DND-41 (cell line): ENCODE measurements around the gene HAO1.

Experiments
- ATAC-seq: fragments of 200-7000 bp; cut with Tn5 transposase; 3 replicates; pipeline ENCODE4 v1.9.1; 2021; ENCODE audit warnings: low read depth; ENCODE audit not compliant: insufficient read depth
- DNase-seq: peaks from one replicate; pipeline ENCODE4 v3.0.0-alpha.2; 2020
- H2AFZ ChIP-seq: 2 replicates; pipeline ENCODE4 v1.6.0; 2012; ENCODE audit warnings: low read depth, low read length
- H3K27ac ChIP-seq: 2 replicates; pipeline ENCODE4 v1.5.1; 2012; ENCODE audit warnings: low read length, inconsistent platforms
- H3K27me3 ChIP-seq: fragments of 200-600 bp; sonication (generic); 2 replicates; pipeline ENCODE4 v1.6.0; 2012; ENCODE audit warnings: low read length, mild to moderate bottlenecking, inconsistent platforms; ENCODE audit not compliant: insufficient read depth, poor library complexity
- H3K36me3 ChIP-seq: 2 replicates; pipeline ENCODE4 v1.5.1; 2012; ENCODE audit warnings: low read length, inconsistent platforms; ENCODE audit not compliant: insufficient read depth
- H3K4me1 ChIP-seq: 2 replicates; pipeline ENCODE4 v1.5.1; 2012; ENCODE audit warnings: mild to moderate bottlenecking, low read length; ENCODE audit not compliant: insufficient read depth
- H3K4me2 ChIP-seq: 2 replicates; pipeline ENCODE4 v1.6.0; 2012; ENCODE audit warnings: mild to moderate bottlenecking, moderate library complexity, low read length, inconsistent platforms; ENCODE audit not compliant: insufficient read depth
- H3K4me3 ChIP-seq, 2 experiments: fragments of 200-600 bp in 1 of 2; shearing (Covaris generic) in 1 of 2; 2 replicates each; pipeline ENCODE4 v1.5.1; 2012 to 2016; ENCODE audit warnings: inconsistent platforms in 2 of 2, low read length in 2 of 2, mild to moderate bottlenecking in 2 of 2, low read depth in 1 of 2, moderate library complexity in 1 of 2
- H3K79me2 ChIP-seq: 2 replicates; pipeline ENCODE4 v1.6.0; 2012; ENCODE audit warnings: low read length, inconsistent platforms; ENCODE audit not compliant: insufficient read depth
- H3K9ac ChIP-seq: 2 replicates; pipeline ENCODE4 v1.6.0; 2012; ENCODE audit warnings: low read depth, mild to moderate bottlenecking, inconsistent platforms, low read length, moderate library complexity
- H3K9me3 ChIP-seq: 2 replicates; pipeline ENCODE4 v1.5.1; 2012; ENCODE audit warnings: low read length, moderate library complexity, mild to moderate bottlenecking, inconsistent platforms; ENCODE audit not compliant: insufficient read depth, severe bottlenecking
- H4K20me1 ChIP-seq: 2 replicates; pipeline ENCODE4 v1.6.0; 2012; ENCODE audit warnings: low read length; ENCODE audit not compliant: insufficient read depth
- CTCF ChIP-seq: IDR thresholded peaks from 2 replicates; pipeline ENCODE4 v1.5.1; 2012; ENCODE audit warnings: borderline replicate concordance, low read length, moderate library complexity, mild to moderate bottlenecking; ENCODE audit not compliant: poor library complexity, severe bottlenecking; ENCODE audit errors: extremely low read depth
- EZH2 ChIP-seq: IDR thresholded peaks from 3 replicates; pipeline ENCODE4 v1.6.1; 2012; ENCODE audit warnings: borderline replicate concordance, low read depth, mild to moderate bottlenecking, moderate library complexity, low read length, inconsistent platforms; ENCODE audit not compliant: severe bottlenecking

The HAO1 gene

GRCh38 chr20:7926767-7927166 is 13.5 kb downstream of the HAO1 start:
- H3K79me2 ChIP-seq = no peaks in the 10 kb centered on the region
- H3K9ac ChIP-seq = no peak overlapping the region
- H3K4me3 ChIP-seq = no peak overlapping the region
- no peaks in the 10 kb centered on the region for H4K20me1 ChIP-seq
- DNase-seq = no peak
- no peaks in the 10 kb centered on the region for H3K36me3 ChIP-seq
- H3K27ac ChIP-seq = no peak overlapping the region
- no peak overlapping the region for H2AFZ ChIP-seq
- H3K4me2 ChIP-seq = no peak overlapping the region
- H3K4me1 ChIP-seq = no peaks in the 10 kb centered on the region
- peaks cover 20% of the 10 kb centered on the region for H3K27me3 ChIP-seq
- TF ChIP-seq CTCF (peak; percentile 45), EZH2 (no peak)
- no peak for ATAC-seq
- no peaks in the 10 kb centered on the region for H3K9me3 ChIP-seq

- Histone ChIP-seq H3K27me3 (peaks cover 20% of the 10 kb centered on the region), H3K27ac (no peak overlapping the region), H3K4me2 (no peak overlapping the region), H3K9ac (no peak overlapping the region), H3K9me3 (no peaks in the 10 kb centered on the region), H4K20me1 (no peaks in the 10 kb centered on the region), H2AFZ (no peak overlapping the region), H3K79me2 (no peaks in the 10 kb centered on the region), H3K4me1 (no peaks in the 10 kb centered on the region), H3K36me3 (no peaks in the 10 kb centered on the region), H3K4me3 (no peak overlapping the region)
- TF ChIP-seq EZH2 = no peak
- no peak for TF ChIP-seq CTCF
- no peak for DNase-seq
- no peak for ATAC-seq
Measured at GRCh38 chr20:7926323-7926722, 13.9 kb downstream of the HAO1 start.

- H3K79me2 ChIP-seq = no peaks in the 10 kb centered on the region
- TF ChIP-seq EZH2 (no peak), CTCF (no peak)
- DNase-seq (no peak), ATAC-seq (no peak)
- no peaks in the 10 kb centered on the region for H3K4me1 ChIP-seq
- no peaks in the 10 kb centered on the region for H4K20me1 ChIP-seq
- H3K4me2 ChIP-seq = no peak overlapping the region
- H3K9me3 ChIP-seq = no peaks in the 10 kb centered on the region
- no peak overlapping the region for H2AFZ ChIP-seq
- H3K4me3 ChIP-seq = no peak overlapping the region
- H3K36me3 ChIP-seq = no peaks in the 10 kb centered on the region
- peaks cover 5% of the 10 kb centered on the region for H3K27me3 ChIP-seq
- H3K27ac ChIP-seq = no peak overlapping the region
- no peak overlapping the region for H3K9ac ChIP-seq
Measured at GRCh38 chr20:7924692-7925091, 15.6 kb downstream of the HAO1 start.

GRCh38 chr20:7916648-7917047 is 23.6 kb downstream of the HAO1 start:
- Histone ChIP-seq H3K4me2 (no peak overlapping the region), H3K79me2 (no peaks in the 10 kb centered on the region), H3K4me1 (no peaks in the 10 kb centered on the region), H2AFZ (no peak overlapping the region), H3K4me3 (no peak overlapping the region), H4K20me1 (no peaks in the 10 kb centered on the region), H3K27ac (no peak overlapping the region), H3K9ac (no peak overlapping the region), H3K9me3 (no peaks in the 10 kb centered on the region), H3K27me3 (peaks cover 5% of the 10 kb centered on the region), H3K36me3 (no peaks in the 10 kb centered on the region)
- no peak for DNase-seq
- ATAC-seq = no peak
- TF ChIP-seq EZH2 = no peak
- TF ChIP-seq CTCF = no peak
